ENCODE results near the gene UQCRHL.

DNA sequence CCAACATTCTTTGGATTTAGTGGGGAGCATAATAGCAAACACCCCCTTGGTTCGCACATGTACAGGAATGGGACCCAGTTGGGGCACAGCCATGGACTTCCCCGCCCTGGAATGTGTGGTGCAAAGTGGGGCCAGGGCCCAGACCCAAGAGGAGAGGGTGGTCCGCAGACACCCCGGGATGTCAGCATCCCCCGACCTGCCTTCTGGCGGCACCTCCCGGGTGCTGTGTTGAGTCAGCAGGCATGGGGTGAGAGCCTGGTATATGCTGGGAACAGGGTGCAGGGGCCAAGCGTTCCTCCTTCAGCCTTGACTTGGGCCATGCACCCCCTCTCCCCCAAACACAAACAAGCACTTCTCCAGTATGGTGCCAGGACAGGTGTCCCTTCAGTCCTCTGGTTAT is 21.8 kb downstream of the UQCRHL start:
- TF ChIP-seq, protein P1, sequence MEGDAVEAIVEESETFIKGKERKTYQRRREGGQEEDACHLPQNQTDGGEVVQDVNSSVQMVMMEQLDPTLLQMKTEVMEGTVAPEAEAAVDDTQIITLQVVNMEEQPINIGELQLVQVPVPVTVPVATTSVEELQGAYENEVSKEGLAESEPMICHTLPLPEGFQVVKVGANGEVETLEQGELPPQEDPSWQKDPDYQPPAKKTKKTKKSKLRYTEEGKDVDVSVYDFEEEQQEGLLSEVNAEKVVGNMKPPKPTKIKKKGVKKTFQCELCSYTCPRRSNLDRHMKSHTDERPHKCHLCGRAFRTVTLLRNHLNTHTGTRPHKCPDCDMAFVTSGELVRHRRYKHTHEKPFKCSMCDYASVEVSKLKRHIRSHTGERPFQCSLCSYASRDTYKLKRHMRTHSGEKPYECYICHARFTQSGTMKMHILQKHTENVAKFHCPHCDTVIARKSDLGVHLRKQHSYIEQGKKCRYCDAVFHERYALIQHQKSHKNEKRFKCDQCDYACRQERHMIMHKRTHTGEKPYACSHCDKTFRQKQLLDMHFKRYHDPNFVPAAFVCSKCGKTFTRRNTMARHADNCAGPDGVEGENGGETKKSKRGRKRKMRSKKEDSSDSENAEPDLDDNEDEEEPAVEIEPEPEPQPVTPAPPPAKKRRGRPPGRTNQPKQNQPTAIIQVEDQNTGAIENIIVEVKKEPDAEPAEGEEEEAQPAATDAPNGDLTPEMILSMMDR (IDR thresholded peaks at IDR 0.05), result no peak
- TF ChIP-seq POLR2A (IDR thresholded peaks at IDR 0.05), result no peak

Measured in heart left ventricle (tissue), 13 donors.